Vagina (tissue), 2 donors: ENCODE measurements around the gene TMCO5A. TPM values are rescaled to one million over a fixed set of nuclear protein-coding genes. Genes with fewer than 3 reads are reported as not detected.

ENCODE experiments used
- DNase-seq, 2 donors: peaks; one replicate each; pipeline ENCODE4 v3.0.0-alpha.2; 2017; ENCODE audit errors: extremely low spot score in 2 of 2
- H3K27ac ChIP-seq: fragments of 200-600 bp; sonication (generic); one replicate; pipeline ENCODE4 v1.5.1; 2019
- H3K27me3 ChIP-seq: fragments of 200-600 bp; sonication (generic); one replicate; pipeline ENCODE4 v1.5.1; 2019
- H3K36me3 ChIP-seq, 2 donors: fragments of 200-600 bp; sonication (generic); one replicate each; pipeline ENCODE4 v1.5.1; 2017 to 2019
- H3K4me1 ChIP-seq: fragments of 200-600 bp; sonication (generic); one replicate; pipeline ENCODE4 v1.5.1; 2019
- H3K4me3 ChIP-seq, 2 donors: fragments of 200-600 bp; sonication (generic); 1 replicate in 1 of 2; 2 replicates in 1 of 2; pipeline ENCODE4 v1.5.1; 2016 to 2019
- H3K9me3 ChIP-seq: fragments of 200-600 bp; sonication (generic); one replicate; pipeline ENCODE4 v1.5.1; 2019
- CTCF ChIP-seq, 3 experiments: fragments of 450-650 bp in 2 of 3; fragments of 200-600 bp in 1 of 3; sonication (generic) in 1 of 3; IDR thresholded peaks; one replicate each; pipeline ENCODE4 v1.5.1; 2017 to 2019; ENCODE audit warnings: antibody characterized with exemption in 3 of 3, mild to moderate bottlenecking in 2 of 3, moderate library complexity in 2 of 3
- POLR2A ChIP-seq, 2 donors: fragments of 450-650 bp; IDR thresholded peaks; one replicate each; pipeline ENCODE4 v1.6.1; 2017; ENCODE audit warnings: antibody characterized with exemption in 2 of 2, mild to moderate bottlenecking in 2 of 2, moderate library complexity in 2 of 2
- POLR2AphosphoS5 ChIP-seq, 2 donors: sonication (generic); formaldehyde crosslinking; IDR thresholded peaks; one replicate each; pipeline ENCODE4 v1.9.0; 2017; ENCODE audit warnings: antibody characterized with exemption in 2 of 2, mild to moderate bottlenecking in 2 of 2, low read depth in 1 of 2; ENCODE audit not compliant: insufficient read depth in 1 of 2
- intact Hi-C: fragments of 100-400 bp; cut with DNase I; formaldehyde crosslinking; loops from one replicate; pipeline ENCODE4 v1.15.1; 2023
- total RNA-seq: library from RNA; depleted of rRNA; stranded (reverse); fragments of >200 nt; gene quantifications from one replicate; pipeline ENCODE4 v1.2.3, GENCODE V29; 2016

TMCO5A gene
- total RNA-seq, 1 donor from 2014 or later = not detected

- intact Hi-C loops = no loop called here
Observed at GRCh38 chr15:37898362-37898761, 36.1 kb upstream of the TMCO5A start.

GRCh38 chr15:37900326-37901221, 33.9 kb upstream of the TMCO5A start:
- Histone ChIP-seq H3K27me3 (no peaks in the 10 kb centered on the region), H3K4me1 (no peaks in the 10 kb centered on the region), H3K36me3 (no peaks in the 10 kb centered on the region), H3K4me3 (no peak overlapping the region), H3K9me3 (no peaks in the 10 kb centered on the region), H3K27ac (no peak overlapping the region)
- no peak for TF ChIP-seq CTCF (IDR thresholded peaks at IDR 0.05)
- no peak for TF ChIP-seq POLR2AphosphoS5 (IDR thresholded peaks at IDR 0.05; ENCODE audit: insufficient read depth in 1 of 2, low read depth in 1 of 2)
- TF ChIP-seq POLR2A (IDR thresholded peaks at IDR 0.05) = no peak
- no peak for DNase-seq
- intact Hi-C loops = no loop called here

More at GRCh38 chr15:37898362-37898761, 36.1 kb upstream of the TMCO5A start:
- TF ChIP-seq POLR2A (IDR thresholded peaks at IDR 0.05) (no peak), CTCF (IDR thresholded peaks at IDR 0.05) (no peak), POLR2AphosphoS5 (IDR thresholded peaks at IDR 0.05; ENCODE audit: insufficient read depth in 1 of 2, low read depth in 1 of 2) (no peak)
- Histone ChIP-seq H3K9me3 (no peaks in the 10 kb centered on the region), H3K4me1 (no peaks in the 10 kb centered on the region), H3K27me3 (no peaks in the 10 kb centered on the region), H3K4me3 (no peak overlapping the region), H3K27ac (no peak overlapping the region), H3K36me3 (no peaks in the 10 kb centered on the region)
- no peak for DNase-seq

GRCh38 chr15:37902126-37902525, 32.3 kb upstream of the TMCO5A start:
- TF ChIP-seq POLR2A (IDR thresholded peaks at IDR 0.05) = no peak
- no peak for TF ChIP-seq POLR2AphosphoS5 (IDR thresholded peaks at IDR 0.05; ENCODE audit: insufficient read depth in 1 of 2, low read depth in 1 of 2)
- no peak for TF ChIP-seq CTCF (IDR thresholded peaks at IDR 0.05)
- Histone ChIP-seq H3K27ac (no peak overlapping the region), H3K9me3 (no peaks in the 10 kb centered on the region), H3K36me3 (no peaks in the 10 kb centered on the region), H3K4me1 (no peaks in the 10 kb centered on the region), H3K27me3 (no peaks in the 10 kb centered on the region), H3K4me3 (no peak overlapping the region)
- no peak for DNase-seq
- intact Hi-C loops = no loop called here

GRCh38 chr15:37903919-37904625, 30.4 kb upstream of the TMCO5A start:
- TF ChIP-seq POLR2AphosphoS5 (IDR thresholded peaks at IDR 0.05; ENCODE audit: insufficient read depth in 1 of 2, low read depth in 1 of 2) (no peak), POLR2A (IDR thresholded peaks at IDR 0.05) (no peak), CTCF (IDR thresholded peaks at IDR 0.05) (no peak)

More at GRCh38 chr15:37903919-37904625, 30.4 kb upstream of the TMCO5A start:
- no peaks in the 10 kb centered on the region for H3K4me1 ChIP-seq
- no peaks in the 10 kb centered on the region for H3K27me3 ChIP-seq
- no peak for DNase-seq
- H3K36me3 ChIP-seq = no peaks in the 10 kb centered on the region
- no peak overlapping the region for H3K4me3 ChIP-seq
- H3K27ac ChIP-seq = no peak overlapping the region
- no peaks in the 10 kb centered on the region for H3K9me3 ChIP-seq
- intact Hi-C loops = no loop called here
